GM18867 (cell line): Measurements from ENCODE around the gene TMEM218.

Experiments used
- ATAC-seq: cut with Tn5 transposase; IDR thresholded peaks from one replicate; pipeline ENCODE4 v1.9.1; 2021; ENCODE audit warnings: mild to moderate bottlenecking, moderate library complexity; ENCODE audit not compliant: unreplicated experiment

The TMEM218 gene

DNA sequence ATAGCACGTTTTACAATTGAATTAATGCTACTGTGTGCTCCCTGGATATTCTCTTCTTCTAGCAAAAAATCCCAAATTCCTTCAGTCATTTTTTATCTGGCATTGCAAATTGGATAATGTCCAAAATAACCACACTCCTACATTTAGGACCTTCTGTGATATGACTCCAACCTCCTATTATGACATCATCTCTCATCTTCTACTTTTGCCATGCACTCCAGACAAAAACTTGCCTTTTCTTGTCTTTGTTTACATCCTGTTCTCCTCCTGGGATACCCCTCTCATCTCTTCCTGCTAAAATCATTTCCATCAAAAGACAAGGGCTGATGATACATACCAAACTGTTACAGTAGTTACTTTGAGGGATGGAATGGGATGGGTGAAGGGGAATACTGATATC is 20.6 kb upstream of the TMEM218 start:
- no peak for ATAC-seq

GRCh38 chr11:125129316-125129993 is 18.0 kb upstream of the TMEM218 start:
- ATAC-seq, result no peak

- no peak for ATAC-seq
Measured at GRCh38 chr11:125128450-125128849, 17.0 kb upstream of the TMEM218 start.

DNA sequence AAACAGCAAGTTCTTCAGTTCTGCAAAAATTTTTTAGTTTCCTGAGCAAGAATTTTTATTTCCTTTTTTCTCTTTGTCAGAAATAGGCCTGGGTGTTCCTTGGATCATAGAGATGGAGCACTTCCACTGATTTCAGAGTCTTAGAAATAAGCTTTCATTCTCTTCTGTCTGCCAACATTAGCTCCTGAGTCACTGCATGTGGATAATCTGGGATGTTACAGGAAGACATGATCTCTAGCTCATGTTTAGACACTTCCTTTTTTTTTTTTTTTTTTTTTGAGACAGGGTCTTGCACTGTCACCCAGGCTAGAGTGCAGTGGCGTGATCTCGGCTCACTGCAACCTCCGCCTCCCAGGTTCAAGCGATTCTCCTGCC is 13.2 kb upstream of the TMEM218 start:
- ATAC-seq, result no peak

DNA sequence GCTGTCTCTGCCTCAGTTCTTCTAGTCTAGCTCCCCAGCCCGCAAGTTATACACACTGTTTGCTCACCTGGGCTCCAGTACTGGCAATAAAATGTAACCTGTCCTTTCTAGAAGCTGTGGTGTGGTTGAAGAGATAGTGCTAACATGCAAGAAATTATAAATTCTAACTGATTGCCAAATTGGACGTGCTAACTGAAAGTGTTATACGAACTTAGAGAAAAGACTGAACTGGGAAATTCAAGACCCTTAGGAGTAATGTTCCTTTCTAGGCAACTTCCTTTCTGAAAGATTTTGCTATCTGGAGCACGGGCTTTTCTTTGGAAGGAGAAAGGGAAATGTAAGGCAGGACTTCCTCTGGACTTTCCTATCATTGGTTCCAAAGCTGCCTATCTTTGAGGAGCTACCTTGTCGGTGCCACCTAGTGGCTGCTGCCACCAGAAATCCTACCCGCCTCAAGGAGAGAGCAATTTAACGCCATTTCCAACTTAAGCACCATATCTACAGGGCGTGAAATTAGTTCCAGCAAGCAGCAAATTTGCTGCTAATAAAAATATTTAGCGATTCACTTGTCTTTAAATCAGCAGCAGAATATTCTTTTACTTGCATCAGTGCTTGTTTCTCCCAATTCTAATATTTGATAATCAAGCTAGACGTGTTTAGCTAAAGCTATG is 12.7 kb upstream of the TMEM218 start:
- peak; percentile 94 for ATAC-seq

- no peak for ATAC-seq
Measured at GRCh38 chr11:125123194-125123946, 11.9 kb upstream of the TMEM218 start.

DNA sequence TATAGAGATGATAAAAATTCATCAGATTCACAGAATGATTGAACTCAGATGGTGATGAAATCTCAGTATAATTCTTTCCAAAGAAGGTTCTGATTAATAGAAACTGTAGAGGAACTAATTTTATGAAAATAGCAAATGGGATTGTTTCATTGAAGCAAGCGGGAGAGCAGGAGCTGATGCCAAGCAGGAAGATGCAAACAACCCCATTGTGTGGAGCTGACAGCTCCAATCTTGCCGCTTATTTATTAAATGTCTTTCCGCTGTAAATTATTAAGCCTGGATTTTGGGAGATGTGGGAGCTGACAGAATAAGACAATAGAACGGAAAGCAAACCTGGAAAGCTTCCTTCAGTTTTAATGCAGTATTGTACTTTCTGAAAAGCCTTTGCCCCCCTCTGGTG is 6.0 kb upstream of the TMEM218 start:
- ATAC-seq, result no peak

DNA sequence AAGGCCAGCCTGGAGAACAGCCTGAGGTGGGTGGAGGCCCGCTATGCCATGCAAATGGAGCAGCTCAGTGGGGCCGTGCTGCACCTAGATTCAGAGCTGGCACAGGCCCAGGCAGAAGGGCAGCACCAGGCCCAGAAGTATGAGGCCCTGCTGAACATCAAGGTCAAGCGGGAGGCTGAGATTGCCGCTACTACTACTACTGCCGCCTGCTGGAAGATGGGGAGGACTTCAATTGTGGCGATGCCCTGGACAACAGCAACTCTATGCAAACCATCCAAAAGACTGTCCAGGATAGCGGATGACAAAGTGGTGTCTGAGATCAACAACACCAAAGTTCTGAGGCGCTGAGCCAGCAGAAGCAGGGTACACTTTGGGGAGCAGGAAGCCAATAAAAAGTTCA is 3.1 kb upstream of the TMEM218 start:
- ATAC-seq, result no peak

DNA sequence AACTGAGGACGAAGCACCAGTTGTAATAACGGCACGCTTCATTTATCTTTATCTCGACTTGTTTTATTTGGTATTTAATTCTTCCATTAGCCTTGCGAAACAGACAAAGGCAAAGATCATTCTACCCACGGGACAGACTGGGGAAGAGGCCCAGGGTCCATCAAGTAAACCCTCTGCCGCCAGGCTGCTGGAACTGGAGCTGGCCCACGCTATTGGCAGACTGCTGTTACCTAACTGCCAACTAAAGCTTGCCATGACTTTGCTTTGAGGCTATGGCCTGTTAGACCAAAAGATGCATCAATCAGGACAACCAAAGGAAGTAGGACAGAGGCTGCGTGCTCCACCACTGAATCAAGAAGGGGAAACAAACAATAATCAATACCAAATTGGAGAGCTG is 780 bp upstream of the TMEM218 start:
- no peak for ATAC-seq

DNA sequence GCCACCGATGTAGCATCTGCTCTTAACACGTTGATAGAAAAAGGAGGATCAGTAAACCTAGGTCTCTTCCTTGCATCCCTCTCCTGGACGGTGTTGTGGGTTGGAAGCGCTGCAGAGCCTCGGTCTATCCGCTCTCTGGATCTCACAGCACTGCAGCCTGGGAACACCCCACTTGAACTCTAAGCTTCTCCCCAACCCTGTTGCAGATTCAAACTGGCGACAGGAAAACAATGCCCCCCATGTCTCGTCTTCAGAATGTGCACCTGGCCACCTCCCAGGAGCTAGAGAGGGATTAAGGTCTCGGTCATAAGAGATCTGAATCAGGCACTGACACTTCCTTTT is 454 bp downstream of the TMEM218 start:
- ATAC-seq, result no peak

- ATAC-seq, result no peak
Measured at GRCh38 chr11:125110506-125110905, 920 bp downstream of the TMEM218 start.

GRCh38 chr11:125108469-125108868 is 3.0 kb downstream of the TMEM218 start:
- no peak for ATAC-seq

DNA sequence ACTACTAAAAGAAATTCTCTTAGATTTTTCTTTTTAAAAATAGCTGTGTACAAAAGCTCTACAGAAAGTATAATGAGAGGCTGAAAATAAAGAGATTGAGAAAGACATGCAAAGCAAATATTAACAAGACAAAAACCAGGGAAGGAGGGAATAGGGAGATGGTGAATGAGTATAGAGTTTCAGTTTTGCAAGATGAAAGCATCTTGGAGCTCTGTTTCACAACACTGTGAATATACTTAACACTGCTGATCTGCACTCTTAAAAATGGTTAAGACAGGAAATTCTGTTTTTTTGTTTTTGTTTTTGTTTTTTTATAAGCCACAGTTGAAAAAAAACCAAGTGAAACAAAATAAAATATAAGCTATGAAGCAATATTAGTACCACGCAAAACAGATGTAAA is 5.5 kb downstream of the TMEM218 start:
- ATAC-seq, result no peak

GRCh38 chr11:125102510-125102909 is 8.9 kb downstream of the TMEM218 start:
- no peak for ATAC-seq

DNA sequence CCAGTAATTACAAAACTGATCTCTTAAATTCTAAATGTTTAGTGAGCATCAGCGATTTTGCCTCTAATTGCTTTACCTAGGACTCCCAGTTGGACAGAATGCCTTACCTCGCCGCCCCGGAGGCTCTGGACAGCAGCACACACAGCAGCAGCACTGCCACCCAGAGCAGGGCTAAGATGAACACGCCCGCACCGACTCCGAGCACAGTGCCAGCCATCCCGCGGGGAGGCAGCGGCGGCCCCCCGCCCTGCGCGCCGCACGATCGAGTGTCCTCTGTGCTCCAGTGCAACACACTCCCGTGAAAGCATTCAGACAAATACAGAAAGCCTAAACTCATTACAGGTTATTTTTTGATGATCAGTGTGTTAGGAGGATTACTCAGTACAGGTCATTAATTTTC is 9.4 kb downstream of the TMEM218 start:
- ATAC-seq, result no peak

DNA sequence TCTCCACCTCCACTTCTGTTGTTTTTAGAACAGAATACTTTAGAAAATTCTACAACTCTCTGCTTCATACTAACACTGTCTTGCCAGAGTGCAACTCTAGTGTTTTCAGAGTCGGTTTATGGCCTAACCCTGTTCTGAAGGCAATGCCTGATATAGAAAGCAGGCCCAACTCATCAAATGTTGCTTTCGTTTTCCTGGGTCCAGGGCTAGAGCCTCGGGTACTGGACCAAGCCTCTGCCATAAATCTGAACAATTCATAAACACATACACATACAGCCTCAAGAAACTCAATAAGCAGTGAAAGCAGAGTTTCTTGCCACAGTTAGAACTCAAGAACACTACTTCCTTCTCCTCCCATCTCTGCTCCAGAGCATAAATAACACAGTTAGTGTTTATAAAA is 9.8 kb downstream of the TMEM218 start:
- ATAC-seq, result no peak

DNA sequence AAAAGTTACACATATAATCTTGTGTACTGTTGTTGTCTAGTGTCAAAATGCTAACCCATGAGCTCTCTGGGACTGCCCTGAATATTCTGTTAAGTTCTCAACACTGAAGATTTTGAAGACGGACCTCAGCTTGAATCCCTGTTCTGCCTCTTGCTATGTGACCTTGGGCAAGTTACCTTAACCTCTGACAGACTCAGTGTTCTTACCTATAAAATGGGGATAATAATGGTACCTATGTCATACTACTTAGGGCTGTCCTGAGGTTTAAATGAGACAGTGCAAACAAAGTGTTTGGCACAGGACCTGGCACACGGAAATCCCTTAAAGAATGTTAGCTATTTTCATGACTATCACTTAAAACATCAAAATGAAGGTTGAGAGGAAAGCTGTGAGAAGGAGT is 11.3 kb downstream of the TMEM218 start:
- ATAC-seq, result no peak

GRCh38 chr11:125094731-125095130 is 16.7 kb downstream of the TMEM218 start:
- no peak for ATAC-seq

DNA sequence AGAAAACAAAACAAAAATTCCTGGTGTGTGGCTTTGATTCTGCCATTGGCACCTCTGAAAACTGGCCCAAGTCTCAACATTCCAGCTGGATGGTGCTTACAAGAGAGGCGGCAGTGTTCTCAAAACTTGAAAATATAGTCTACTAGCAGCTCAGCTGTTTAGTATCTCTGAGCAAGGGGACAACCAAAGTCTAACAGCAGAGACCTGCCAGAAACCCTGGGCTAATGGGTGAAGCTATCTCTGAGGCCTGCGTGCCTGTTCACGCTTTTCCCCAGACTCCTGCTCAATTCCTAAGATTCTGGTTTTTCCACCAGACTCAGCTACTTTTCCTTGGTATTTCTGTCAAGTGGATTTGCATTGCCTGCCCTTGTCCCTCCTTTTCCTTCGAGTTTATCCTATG is 17.9 kb downstream of the TMEM218 start:
- ATAC-seq, result no peak

GRCh38 chr11:125092669-125093068 is 18.8 kb downstream of the TMEM218 start:
- ATAC-seq, result no peak

GRCh38 chr11:125091877-125092664 is 19.4 kb downstream of the TMEM218 start:
- no peak for ATAC-seq
